Tibial nerve (tissue), 4 donors: Measurements from ENCODE around the gene LPAR1.
"Not testable (repeated sequence)": the region's sequence is repeated elsewhere in the genome, so short reads cannot be mapped to it uniquely, and the experiment has no call there.

Experiments
- EP300 ChIP-seq, 2 donors: sonication (generic); formaldehyde crosslinking; IDR thresholded peaks; one replicate each; pipeline ENCODE4 v1.6.1; 2017; ENCODE audit warnings: antibody characterized with exemption in 2 of 2, mild to moderate bottlenecking in 1 of 2
- TF ChIP-seq, protein P1 (sequence below), 5 experiments: fragments of 200-600 bp in 3 of 5; fragments of 450-650 bp in 2 of 5; sonication (generic) in 3 of 5; IDR thresholded peaks; one replicate each; pipeline ENCODE4 v1.5.1; 2016 to 2019; ENCODE audit warnings: antibody characterized with exemption in 5 of 5, mild to moderate bottlenecking in 3 of 5, moderate library complexity in 2 of 5

DNA sequence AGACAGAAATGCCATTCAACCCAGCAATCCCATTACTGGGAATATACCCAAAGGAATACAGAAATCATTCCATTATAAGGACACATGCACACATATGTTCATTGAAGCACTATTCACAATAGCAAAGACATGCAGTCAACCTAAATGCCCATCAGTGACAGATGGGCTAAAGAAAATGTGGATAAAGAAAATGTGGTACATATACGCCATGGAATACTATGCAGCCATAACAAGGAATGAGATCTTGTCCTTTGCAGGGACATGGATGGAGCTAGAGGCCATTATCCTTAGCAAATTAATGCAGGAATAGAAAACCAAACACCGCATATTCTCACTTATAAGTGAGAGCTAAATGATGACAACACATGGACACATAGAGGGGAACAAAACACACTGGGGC lies 9.0 kb upstream of the LPAR1 start:
- TF ChIP-seq, protein P1, sequence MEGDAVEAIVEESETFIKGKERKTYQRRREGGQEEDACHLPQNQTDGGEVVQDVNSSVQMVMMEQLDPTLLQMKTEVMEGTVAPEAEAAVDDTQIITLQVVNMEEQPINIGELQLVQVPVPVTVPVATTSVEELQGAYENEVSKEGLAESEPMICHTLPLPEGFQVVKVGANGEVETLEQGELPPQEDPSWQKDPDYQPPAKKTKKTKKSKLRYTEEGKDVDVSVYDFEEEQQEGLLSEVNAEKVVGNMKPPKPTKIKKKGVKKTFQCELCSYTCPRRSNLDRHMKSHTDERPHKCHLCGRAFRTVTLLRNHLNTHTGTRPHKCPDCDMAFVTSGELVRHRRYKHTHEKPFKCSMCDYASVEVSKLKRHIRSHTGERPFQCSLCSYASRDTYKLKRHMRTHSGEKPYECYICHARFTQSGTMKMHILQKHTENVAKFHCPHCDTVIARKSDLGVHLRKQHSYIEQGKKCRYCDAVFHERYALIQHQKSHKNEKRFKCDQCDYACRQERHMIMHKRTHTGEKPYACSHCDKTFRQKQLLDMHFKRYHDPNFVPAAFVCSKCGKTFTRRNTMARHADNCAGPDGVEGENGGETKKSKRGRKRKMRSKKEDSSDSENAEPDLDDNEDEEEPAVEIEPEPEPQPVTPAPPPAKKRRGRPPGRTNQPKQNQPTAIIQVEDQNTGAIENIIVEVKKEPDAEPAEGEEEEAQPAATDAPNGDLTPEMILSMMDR (IDR thresholded peaks at IDR 0.05) = not testable (repeated sequence)
- TF ChIP-seq EP300 (IDR thresholded peaks at IDR 0.05) = not testable (repeated sequence)
